HFFc6 (cell line): ENCODE results near the gene PDS5B. TPM values are rescaled to one million over a fixed set of nuclear protein-coding genes. Genes with fewer than 3 reads are reported as not detected.

Experiments
- DNase-seq: peaks from one replicate; pipeline ENCODE4 v3.0.0-alpha.2; 2018
- H3K27ac Mint-ChIP-seq: 2 replicates; pipeline ENCODE4 v1.8.0; 2020; ENCODE audit warnings: mild to moderate bottlenecking, mixed read lengths
- H3K27me3 Mint-ChIP-seq: 2 replicates; pipeline ENCODE4 v1.8.0; 2021; ENCODE audit warnings: mild to moderate bottlenecking, moderate library complexity, mixed read lengths; ENCODE audit not compliant: insufficient read depth
- H3K36me3 Mint-ChIP-seq: 2 replicates; pipeline ENCODE4 v1.8.0; 2021; ENCODE audit warnings: low read depth, mixed read lengths
- H3K4me1 Mint-ChIP-seq: 2 replicates; pipeline ENCODE4 v1.8.0; 2020; ENCODE audit warnings: low read depth, mixed read lengths
- H3K4me3 Mint-ChIP-seq: 2 replicates; pipeline ENCODE4 v1.8.0; 2020; ENCODE audit warnings: mild to moderate bottlenecking, moderate library complexity, mixed read lengths
- H3K9me3 Mint-ChIP-seq: 2 replicates; pipeline ENCODE4 v1.8.0; 2020; ENCODE audit warnings: mild to moderate bottlenecking, mixed read lengths
- CTCF ChIP-seq: fragments of 200-600 bp; sonication (generic); IDR thresholded peaks from 2 replicates; pipeline ENCODE4 v1.5.0; 2021; ENCODE audit warnings: antibody characterized with exemption, mild to moderate bottlenecking
- total RNA-seq, 6 experiments: library from RNA; stranded (reverse); fragmentation: NEBNext Ultra II Directional; extraction: Animal tissue kit (Norgen Biotek cat#: 25700); gene quantifications; 2 replicates in 1 of 6; 3 replicates in 5 of 6; pipeline ENCODE4 v1.2.3, GENCODE V29; 2021

The PDS5B gene
- total RNA-seq, 6 experiments from 2014 or later, result 21.0 to 28.9 (median 24.6) TPM

- no peak for DNase-seq
- TF ChIP-seq CTCF, result no peak
- H3K27me3 Mint-ChIP-seq, result peaks cover 2% of the 10 kb centered on the region; the same call in 1 of the 2 replicates
- H3K9me3 Mint-ChIP-seq, result no peaks in the 10 kb centered on the region
- no peak overlapping the region for H3K27ac Mint-ChIP-seq
- no peak overlapping the region for H3K4me3 Mint-ChIP-seq
- peaks cover 25% of the 10 kb centered on the region for H3K36me3 Mint-ChIP-seq
- H3K4me1 Mint-ChIP-seq, result peaks cover 31% of the 10 kb centered on the region
Measured at GRCh38 chr13:32781906-32782305, 195.7 kb downstream of the PDS5B start.

- Mint-ChIP-seq H3K27me3 (peaks cover 2% of the 10 kb centered on the region; the same call in 1 of the 2 replicates), H3K27ac (peak overlapping the region; percentile 2; the same call in 1 of the 2 replicates), H3K36me3 (peaks cover 25% of the 10 kb centered on the region), H3K4me1 (peaks cover 20% of the 10 kb centered on the region), H3K9me3 (no peaks in the 10 kb centered on the region), H3K4me3 (no peak overlapping the region)
- peak; percentile 23 for DNase-seq
- TF ChIP-seq CTCF, result no peak
Measured at GRCh38 chr13:32783067-32783466, 196.8 kb downstream of the PDS5B start.

GRCh38 chr13:32790731-32791130 is 204.5 kb downstream of the PDS5B start:
- Mint-ChIP-seq H3K4me3 (no peak overlapping the region), H3K27me3 (no peaks in the 10 kb centered on the region; the same call in 1 of the 2 replicates)

GRCh38 chr13:32791545-32792172 is 205.4 kb downstream of the PDS5B start:
- no peak overlapping the region for H3K27ac Mint-ChIP-seq
- no peak overlapping the region for H3K4me3 Mint-ChIP-seq

More at GRCh38 chr13:32790731-32791130, 204.5 kb downstream of the PDS5B start:
- no peaks in the 10 kb centered on the region for H3K9me3 Mint-ChIP-seq
- peaks cover 11% of the 10 kb centered on the region for H3K4me1 Mint-ChIP-seq
- TF ChIP-seq CTCF, result peak; percentile 50
- peaks cover 10% of the 10 kb centered on the region; the same call in 1 of the 2 replicates for H3K36me3 Mint-ChIP-seq
- DNase-seq, result no peak
- H3K27ac Mint-ChIP-seq, result no peak overlapping the region

GRCh38 chr13:32796754-32797153 is 210.5 kb downstream of the PDS5B start:
- H3K4me1 Mint-ChIP-seq, result peaks cover under 1% of the 10 kb centered on the region
- TF ChIP-seq CTCF, result no peak
- peaks cover 2% of the 10 kb centered on the region; the same call in 1 of the 2 replicates for H3K27me3 Mint-ChIP-seq
- no peaks in the 10 kb centered on the region; the same call in 1 of the 2 replicates for H3K9me3 Mint-ChIP-seq
- no peak overlapping the region for H3K27ac Mint-ChIP-seq
- no peak overlapping the region for H3K4me3 Mint-ChIP-seq
- H3K36me3 Mint-ChIP-seq, result 0 out of 2 replicates have a peak, but pooled peaks cover 4% of the 10 kb centered on the region
- no peak for DNase-seq

More at GRCh38 chr13:32791545-32792172, 205.4 kb downstream of the PDS5B start:
- Mint-ChIP-seq H3K9me3 (no peaks in the 10 kb centered on the region), H3K27me3 (no peaks in the 10 kb centered on the region; the same call in 1 of the 2 replicates), H3K36me3 (peaks cover 10% of the 10 kb centered on the region; the same call in 1 of the 2 replicates), H3K4me1 (peaks cover 11% of the 10 kb centered on the region)
- no peak for TF ChIP-seq CTCF
- DNase-seq, result no peak
